Stimulated activated effector memory CD8-positive, alpha-beta T cell treated with anti-CD3 and anti-CD28 coated beads, Interleukin-12 subunit alpha, Interleukin-12 subunit beta, amount 100 ng/mL, for 72 hours (primary cell): ENCODE results near the gene CSTB.

Experiments
- ATAC-seq: fragments of 150-1000 bp; cut with Tn5 transposase; 2 replicates; pipeline ENCODE4 v1.10.0; 2021
- DNase-seq, 2 donors: peaks; one replicate each; pipeline ENCODE4 v3.0.0; 2021 to 2022; ENCODE audit warnings: low spot score in 2 of 2
- H3K27ac Mint-ChIP-seq: one replicate; pipeline ENCODE4 v1.8.0; 2022; ENCODE audit warnings: mild to moderate bottlenecking, mixed read lengths
- H3K36me3 Mint-ChIP-seq: one replicate; pipeline ENCODE4 v1.8.0; 2022; ENCODE audit warnings: mild to moderate bottlenecking, mixed read lengths
- H3K4me1 Mint-ChIP-seq: one replicate; pipeline ENCODE4 v1.8.0; 2022; ENCODE audit warnings: mixed read lengths
- H3K4me3 Mint-ChIP-seq: one replicate; pipeline ENCODE4 v1.8.0; 2022; ENCODE audit warnings: mild to moderate bottlenecking, mixed read lengths
- H3K9me3 Mint-ChIP-seq: one replicate; pipeline ENCODE4 v1.8.0; 2022; ENCODE audit warnings: mixed read lengths

CSTB gene

DNA sequence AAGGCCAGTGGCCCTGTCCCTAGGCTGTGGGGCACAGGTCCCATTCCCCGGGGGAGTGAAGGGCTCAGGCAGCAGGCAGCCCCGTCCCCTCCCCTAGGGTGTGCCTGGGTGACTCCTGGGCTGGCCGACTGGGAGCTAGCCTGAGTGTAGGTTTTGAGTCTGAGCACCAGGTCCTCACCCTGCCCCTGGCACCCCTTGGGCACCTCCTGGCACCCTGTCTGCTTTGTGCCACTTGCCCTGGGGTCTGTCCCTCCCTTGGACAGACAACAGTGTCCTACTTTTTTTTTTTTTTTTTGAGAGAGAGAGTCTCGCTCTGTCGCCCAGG is 37.5 kb upstream of the CSTB start:
- ATAC-seq = no peak
- H3K4me3 Mint-ChIP-seq = no peak overlapping the region

DNA sequence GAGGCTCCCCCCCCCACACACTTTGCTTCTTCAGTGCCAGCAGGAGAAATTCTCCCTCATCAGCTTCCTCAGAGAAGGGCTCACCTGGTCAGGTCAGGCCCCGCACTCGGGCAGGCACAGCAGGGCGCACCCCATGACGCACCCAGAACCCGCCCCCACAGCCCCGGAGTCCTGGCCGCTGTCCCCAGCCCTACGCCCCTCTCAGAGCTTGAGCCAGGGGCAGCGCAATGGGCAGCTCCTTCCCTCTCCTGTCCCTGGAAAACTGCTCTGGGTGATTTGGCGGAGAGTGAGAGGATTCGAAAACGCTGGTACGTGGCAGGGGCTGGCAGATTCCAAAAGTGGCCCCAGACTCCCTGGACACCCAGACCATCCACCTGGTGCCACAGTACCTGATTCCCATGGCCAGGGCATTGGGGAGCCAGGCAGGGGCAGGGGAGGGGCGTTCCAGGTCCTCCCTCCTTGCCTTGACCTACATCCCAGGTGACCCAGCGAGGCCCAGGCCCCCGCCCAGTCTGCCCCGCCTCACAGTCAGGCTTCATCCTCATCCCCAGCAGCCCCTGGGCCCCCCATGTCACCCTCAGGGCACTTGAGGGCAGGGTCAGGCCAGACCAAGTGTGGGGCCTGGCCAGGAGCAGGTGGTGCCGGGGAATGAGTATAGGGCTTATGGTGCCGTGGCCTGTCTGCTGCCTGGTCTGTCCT is 37.0 kb upstream of the CSTB start:
- ATAC-seq (no peak), DNase-seq (no peak)
- Mint-ChIP-seq H3K9me3 (no peaks in the 10 kb centered on the region), H3K4me3 (no peak overlapping the region), H3K27ac (no peak overlapping the region), H3K36me3 (peaks cover 6% of the 10 kb centered on the region), H3K4me1 (peaks cover 21% of the 10 kb centered on the region)

More for the DNA sequence above, 37.5 kb upstream of the CSTB start:
- no peak overlapping the region for H3K27ac Mint-ChIP-seq
- no peak for DNase-seq
- peaks cover under 1% of the 10 kb centered on the region for H3K9me3 Mint-ChIP-seq
- peaks cover 21% of the 10 kb centered on the region for H3K4me1 Mint-ChIP-seq
- H3K36me3 Mint-ChIP-seq = peaks cover 6% of the 10 kb centered on the region

DNA sequence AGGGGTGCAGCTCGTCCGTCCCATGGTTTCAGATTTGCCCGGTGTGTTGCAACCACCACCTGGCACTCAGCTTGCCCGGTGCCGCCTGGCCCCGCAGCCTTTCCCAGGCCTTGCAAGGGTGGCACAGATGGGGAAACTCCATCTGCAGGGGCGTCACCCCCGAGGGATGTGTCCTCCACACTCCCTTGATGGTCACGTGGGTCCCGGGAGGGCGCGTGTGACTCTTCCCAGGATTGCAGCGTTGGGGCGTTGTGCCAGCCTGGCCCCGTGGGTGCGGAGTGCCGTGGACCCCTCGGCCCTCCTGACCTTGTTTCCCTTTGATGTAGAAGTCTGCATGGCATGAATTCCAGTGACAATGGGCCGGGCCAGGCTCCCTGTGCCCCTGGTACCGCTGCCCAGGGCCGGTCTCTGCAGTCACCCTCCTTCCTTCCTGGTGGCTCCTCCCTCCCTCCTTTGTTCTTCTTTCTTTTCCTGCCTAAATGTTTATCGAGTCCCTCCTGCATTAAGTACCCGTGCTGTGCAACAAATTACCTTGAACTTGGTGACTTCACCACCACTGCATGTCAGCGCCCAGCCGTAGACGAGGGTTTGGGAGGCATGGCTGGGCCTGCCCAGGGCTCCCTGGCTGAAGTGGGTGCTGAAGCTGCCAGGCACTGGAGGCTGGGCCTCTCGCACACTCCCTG is 36.2 kb upstream of the CSTB start:
- Mint-ChIP-seq H3K36me3 (peaks cover 6% of the 10 kb centered on the region), H3K4me3 (no peak overlapping the region), H3K9me3 (no peaks in the 10 kb centered on the region), H3K4me1 (peaks cover 21% of the 10 kb centered on the region), H3K27ac (no peak overlapping the region)
- no peak for DNase-seq
- no peak for ATAC-seq

DNA sequence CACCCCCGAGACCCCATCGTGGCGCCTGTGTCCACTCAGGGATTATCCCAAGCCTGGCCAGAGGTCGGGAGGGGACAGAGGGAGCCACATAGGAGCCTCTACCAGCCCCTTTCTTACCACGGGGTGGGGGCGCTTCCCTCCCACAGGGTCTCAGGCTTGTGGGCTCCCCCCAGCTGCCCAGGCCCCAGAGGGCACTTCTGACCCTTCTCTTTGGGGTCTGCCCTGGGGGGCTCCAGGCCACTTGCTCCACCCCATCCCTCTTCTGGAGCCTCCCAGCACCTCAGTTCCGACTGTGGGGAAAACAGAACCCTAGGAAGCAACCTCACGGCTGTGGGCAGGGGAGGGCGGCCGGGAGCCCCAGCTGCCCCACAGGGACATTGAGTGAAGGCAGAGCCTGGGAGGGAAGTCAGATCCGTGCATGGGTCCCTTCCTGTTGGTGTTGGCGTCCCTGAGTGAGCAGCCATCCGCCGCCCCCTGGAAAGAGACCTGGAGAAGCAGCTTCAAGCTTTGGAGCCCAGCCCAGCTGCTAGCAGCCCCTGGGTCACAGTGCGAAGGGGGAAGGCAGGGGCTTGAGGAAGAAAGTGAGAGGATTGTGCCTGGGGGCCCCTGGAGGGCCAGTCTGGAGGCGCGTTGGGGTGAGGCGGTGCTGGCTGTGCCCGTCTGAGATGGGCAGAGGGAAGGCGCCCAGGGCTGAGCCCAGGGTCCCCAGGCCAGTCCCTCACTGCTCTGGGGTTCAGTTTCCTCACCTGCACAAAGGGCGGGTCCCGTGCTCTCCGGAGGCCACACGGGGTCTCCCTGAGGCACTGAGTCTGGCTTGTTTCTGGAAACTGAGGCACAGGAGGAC is 35.4 kb upstream of the CSTB start:
- no peak for ATAC-seq
- DNase-seq = no peak
- Mint-ChIP-seq H3K27ac (peak overlapping the region; percentile 81), H3K4me3 (no peak overlapping the region), H3K4me1 (peaks cover 21% of the 10 kb centered on the region), H3K36me3 (peaks cover 6% of the 10 kb centered on the region), H3K9me3 (no peaks in the 10 kb centered on the region)

DNA sequence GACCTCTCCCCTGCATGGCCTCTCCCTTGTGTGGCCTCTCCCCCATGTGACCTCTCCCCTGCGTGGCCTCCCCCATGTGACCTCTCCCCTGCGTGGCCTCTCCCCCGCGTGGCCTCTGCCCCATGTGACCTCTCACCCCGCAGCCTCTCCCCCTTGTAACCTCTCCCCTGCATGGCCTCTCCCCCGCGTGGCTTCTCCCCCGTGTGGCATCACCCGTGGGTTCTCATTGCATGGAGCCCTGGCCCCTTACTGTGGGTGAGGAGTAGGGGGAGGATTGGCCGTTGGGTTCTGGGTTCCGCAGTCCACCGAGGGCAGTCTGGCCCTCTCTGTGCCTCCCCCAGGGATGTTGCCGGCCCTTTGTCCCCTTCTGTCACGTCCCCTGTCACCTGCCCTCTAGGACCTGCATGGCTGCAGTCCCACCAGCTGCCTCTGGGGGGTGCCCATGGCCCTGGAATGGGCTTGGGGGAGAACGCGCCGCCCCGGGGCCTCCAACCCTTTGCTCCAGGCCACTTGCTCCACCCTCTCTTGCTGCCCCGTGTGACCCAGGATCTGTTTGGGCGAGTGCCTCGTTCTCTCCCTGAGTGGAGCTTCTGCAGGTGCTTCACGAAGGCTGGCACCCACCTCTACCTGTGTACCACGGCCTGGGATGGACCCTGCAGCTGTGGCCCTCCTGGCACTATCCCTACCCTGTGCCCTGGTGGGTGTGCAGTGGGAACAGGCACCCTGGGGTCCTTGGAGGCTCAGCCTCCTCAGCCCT is 34.6 kb upstream of the CSTB start:
- peaks cover 21% of the 10 kb centered on the region for H3K4me1 Mint-ChIP-seq
- no peaks in the 10 kb centered on the region for H3K9me3 Mint-ChIP-seq
- no peak overlapping the region for H3K4me3 Mint-ChIP-seq
- peak overlapping the region; percentile 81 for H3K27ac Mint-ChIP-seq
- peak; percentile 96 to 99 for DNase-seq
- peak; percentile 87 for ATAC-seq
- H3K36me3 Mint-ChIP-seq = peaks cover 14% of the 10 kb centered on the region

DNA sequence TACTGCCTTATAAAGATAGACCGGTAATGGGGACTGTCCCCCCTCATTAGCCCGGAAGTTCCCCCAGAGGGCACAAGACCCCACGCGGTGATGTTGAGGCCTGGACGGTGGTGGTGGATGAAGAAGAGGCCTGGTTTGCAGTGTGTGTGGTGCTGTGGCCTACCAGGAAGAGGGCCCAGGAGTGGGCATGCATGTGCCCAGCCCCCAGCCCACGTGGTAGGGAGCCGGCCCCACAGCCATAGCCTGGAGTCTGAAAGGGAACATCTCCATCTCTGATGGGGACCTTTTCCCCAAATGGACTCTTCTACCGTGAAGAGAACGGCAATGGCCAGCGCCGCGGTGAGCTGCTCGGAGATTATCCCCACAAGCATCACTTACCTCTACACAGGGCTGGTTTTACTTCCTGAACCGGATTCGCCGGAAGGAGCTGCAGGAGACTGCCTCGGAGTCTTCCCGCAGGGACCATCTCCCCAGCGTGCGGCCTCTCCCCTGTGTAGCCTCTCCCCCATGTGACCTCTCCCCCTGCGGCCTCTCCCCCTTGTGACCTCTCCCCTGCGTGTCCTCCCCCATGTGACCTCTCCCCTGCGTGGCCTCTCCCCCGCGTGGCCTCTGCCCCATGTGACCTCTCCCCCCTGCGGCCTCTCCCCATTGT is 33.9 kb upstream of the CSTB start:
- peaks cover 20% of the 10 kb centered on the region for H3K4me1 Mint-ChIP-seq
- H3K27ac Mint-ChIP-seq = no peak overlapping the region
- H3K36me3 Mint-ChIP-seq = peaks cover 20% of the 10 kb centered on the region
- ATAC-seq (no peak), DNase-seq (no peak)
- no peaks in the 10 kb centered on the region for H3K9me3 Mint-ChIP-seq
- no peak overlapping the region for H3K4me3 Mint-ChIP-seq

DNA sequence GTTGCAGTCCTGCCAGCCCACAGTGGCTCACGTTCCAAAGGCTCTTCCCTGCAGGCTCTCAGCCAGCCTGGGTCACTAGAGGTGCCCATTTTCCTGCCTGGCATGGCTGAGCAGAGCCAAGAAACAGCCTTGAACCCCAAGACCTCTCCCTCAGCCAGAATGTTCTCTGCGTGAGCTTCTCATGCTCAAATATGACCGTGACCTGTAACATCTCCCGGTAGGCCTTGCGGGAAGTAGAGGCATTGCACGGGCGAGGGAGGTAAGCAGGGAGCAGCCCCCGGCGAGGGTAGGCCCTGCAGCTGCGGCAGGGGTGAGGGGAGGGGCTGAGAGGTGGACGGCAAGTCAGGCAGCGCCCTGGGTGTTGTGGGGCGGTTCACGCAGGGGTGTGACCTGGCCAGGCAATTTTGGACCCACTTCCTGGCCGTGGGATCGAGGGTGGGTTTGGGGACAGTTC is 33.3 kb upstream of the CSTB start:
- Mint-ChIP-seq H3K4me1 (peaks cover 14% of the 10 kb centered on the region), H3K4me3 (no peak overlapping the region)

DNA sequence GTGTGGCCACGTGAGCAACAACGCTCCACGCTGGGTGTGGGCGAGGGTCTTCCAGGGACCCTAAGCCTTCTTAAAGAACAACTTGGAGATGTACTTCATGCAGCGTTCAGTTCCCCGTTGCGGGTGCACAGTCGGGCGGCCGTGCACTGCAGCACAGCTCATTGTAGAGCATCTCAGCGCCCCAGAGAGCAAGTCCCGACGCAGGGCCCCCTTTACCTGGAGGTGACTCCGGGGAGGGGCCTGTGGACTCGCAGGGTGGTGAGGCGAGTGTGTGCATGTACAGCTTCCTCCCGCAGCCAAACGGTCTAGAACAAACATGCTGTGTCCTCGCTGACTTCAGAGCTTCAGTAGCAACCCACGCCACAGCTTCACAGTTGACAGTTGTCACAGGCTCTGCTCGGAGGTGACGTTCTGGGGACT is 32.7 kb upstream of the CSTB start:
- DNase-seq (no peak), ATAC-seq (no peak)
- Mint-ChIP-seq H3K4me3 (no peak overlapping the region), H3K27ac (peak overlapping the region; percentile 20), H3K4me1 (peaks cover 14% of the 10 kb centered on the region), H3K9me3 (no peaks in the 10 kb centered on the region), H3K36me3 (peaks cover 25% of the 10 kb centered on the region)

More for the DNA sequence above, 33.3 kb upstream of the CSTB start:
- ATAC-seq = no peak
- Mint-ChIP-seq H3K36me3 (peaks cover 21% of the 10 kb centered on the region), H3K9me3 (no peaks in the 10 kb centered on the region), H3K27ac (no peak overlapping the region)
- DNase-seq = no peak

DNA sequence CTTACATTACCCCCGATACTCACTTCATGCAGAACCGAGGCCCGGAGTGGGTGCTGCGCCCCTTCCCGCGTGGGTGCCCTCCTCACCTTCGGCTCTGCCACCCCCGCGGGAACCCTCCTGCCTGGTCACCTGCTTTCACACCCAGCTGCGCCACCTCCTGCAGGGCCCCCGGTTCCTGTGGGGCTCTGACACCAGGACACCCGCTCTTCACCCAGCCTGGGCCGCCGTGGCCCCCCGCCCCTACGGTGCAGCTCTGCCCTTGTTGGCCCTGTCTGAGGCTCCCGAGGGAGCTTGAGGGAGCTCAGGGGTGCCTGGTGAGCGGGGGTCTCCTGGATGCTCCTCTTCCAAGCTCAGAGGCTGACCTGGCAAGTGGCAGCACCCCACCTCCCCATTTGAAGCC is 32.3 kb upstream of the CSTB start:
- Mint-ChIP-seq H3K4me3 (no peak overlapping the region), H3K4me1 (peaks cover 14% of the 10 kb centered on the region), H3K27ac (peak overlapping the region; percentile 20), H3K9me3 (no peaks in the 10 kb centered on the region), H3K36me3 (peaks cover 30% of the 10 kb centered on the region)
- DNase-seq (no peak), ATAC-seq (no peak)

DNA sequence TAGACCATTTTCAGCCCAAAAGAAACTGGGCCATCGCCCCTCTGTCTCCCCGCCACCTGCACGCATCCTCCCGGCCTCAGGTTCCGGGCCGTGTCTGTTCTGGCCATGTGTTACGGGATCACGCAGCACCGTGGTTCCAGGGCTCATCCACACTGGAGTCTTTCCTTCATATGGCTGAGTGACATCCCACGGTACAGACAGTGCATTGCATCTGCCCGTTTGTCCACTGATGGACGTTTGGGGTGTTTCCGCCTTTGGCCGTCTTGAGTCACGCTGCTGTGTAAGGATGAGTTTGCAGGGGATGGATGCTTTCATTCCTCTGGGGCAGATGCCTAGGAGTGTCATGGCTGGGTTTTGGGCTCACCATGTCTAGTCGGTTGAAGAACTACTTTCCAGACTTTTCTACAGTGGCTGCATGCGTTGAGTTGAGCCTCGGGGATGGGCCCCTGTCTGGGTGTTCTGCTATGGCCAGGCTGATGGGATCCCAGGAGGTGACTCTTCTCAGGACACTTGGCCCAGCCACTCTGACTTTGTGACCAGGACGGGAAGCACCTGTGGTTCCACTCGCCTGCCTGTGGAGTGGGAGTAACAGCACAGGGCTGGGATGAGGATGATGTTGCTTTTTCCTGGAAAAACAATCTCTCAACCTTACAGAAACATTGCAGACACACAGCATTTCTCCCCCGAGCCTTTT is 30.1 kb upstream of the CSTB start:
- Mint-ChIP-seq H3K4me3 (no peak overlapping the region), H3K36me3 (peaks cover 52% of the 10 kb centered on the region), H3K27ac (no peak overlapping the region), H3K9me3 (no peaks in the 10 kb centered on the region), H3K4me1 (peaks cover 8% of the 10 kb centered on the region)
- DNase-seq (no peak), ATAC-seq (no peak)

DNA sequence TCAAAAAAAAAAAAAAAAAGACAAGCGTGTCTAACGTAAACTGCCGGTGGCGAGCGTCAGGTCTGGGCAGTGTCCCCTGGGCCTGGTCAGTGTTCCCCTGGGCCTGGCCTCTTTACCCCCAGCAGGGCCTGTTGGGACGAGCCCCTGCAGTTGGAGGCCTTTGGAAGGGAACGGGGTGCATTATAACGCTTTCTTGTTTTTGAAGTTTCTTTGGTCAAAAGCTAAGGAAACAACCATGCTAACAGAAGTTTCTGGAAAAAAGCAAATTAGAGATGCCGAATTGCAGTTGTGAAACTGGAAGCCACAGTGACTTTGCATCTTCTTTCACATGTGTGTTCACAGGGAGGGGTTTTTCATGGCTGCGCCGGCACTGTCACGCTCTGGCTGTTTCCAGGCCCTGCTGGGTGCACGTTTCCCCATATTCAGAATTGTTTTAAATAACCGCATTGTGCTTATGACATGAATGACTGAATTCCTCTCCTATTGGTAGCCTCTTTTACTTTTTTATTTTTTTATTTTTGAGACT is 29.2 kb upstream of the CSTB start:
- Mint-ChIP-seq H3K4me3 (no peak overlapping the region), H3K9me3 (no peaks in the 10 kb centered on the region), H3K4me1 (no peaks in the 10 kb centered on the region), H3K27ac (no peak overlapping the region), H3K36me3 (peaks cover 60% of the 10 kb centered on the region)
- DNase-seq (no peak), ATAC-seq (no peak)

DNA sequence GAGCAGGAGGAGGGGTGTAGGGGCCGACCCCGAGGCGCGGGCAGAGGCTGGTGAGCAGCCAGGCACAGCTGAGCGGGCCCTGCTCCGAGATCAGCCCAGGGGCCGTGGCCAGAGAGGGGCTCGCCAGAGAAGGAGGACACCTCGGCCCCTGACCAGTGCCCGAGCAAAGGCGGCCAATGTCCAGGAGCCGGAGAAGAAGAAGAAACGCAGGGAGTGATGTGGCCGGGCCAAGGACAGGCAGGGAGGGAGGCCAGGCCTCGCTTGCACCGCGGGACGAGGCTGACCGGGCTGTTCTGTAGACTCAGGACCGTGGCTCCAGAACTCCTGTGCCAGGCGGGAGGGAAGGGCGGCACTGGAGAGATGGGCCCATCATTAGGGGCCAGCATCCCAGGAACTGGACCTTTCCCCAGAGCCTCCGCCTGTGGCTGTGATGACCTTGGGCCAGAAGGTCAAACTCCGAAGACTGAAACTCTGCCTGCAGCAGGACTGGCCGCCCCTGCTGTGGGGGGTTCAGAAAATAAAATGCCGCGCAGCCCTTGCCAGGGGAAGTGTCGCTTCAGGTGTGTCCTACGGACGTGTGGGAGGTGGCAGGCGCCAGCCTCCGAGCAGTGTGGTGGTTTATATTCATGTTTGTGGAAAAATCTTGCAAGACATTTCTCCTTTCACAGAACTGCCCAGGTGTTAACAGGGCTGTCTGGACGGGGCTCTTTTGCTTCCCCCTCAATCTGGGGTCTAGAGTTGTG is 27.6 kb upstream of the CSTB start:
- no peak for ATAC-seq
- no peaks in the 10 kb centered on the region for H3K9me3 Mint-ChIP-seq
- H3K4me1 Mint-ChIP-seq = no peaks in the 10 kb centered on the region
- no peak for DNase-seq
- H3K4me3 Mint-ChIP-seq = no peak overlapping the region
- H3K27ac Mint-ChIP-seq = peak overlapping the region; percentile 63
- peaks cover 76% of the 10 kb centered on the region for H3K36me3 Mint-ChIP-seq

DNA sequence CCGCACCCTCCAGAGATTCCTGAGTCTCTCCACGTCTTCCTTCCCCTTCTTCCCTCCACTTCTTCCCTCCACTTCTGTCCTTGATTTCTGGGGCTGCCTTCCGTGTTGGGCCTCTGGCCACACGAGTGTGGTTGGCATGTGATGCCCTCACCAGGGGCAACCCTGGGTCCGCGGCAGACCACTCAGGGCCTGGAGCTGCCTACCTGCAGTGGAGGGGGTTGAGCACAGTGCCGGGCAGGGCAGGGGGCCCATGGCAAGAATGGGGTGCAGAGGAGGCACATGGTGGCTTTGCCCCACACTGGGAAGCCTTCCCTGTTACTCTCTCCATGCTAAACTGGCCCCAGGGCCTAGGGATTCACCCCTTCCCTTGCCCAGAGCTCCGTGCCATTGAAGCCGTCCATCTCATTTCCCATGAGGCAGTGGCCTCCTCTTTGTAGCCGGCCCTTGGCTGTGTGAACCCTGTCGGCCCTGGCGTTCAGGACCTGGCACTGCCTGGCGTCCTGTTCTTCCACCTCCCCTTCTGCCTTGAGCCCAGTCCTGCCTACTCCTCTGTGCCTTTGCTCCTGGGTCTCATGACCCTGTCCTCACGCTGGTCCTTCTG is 26.7 kb upstream of the CSTB start:
- Mint-ChIP-seq H3K36me3 (peaks cover 85% of the 10 kb centered on the region), H3K4me3 (no peak overlapping the region), H3K27ac (peak overlapping the region; percentile 63), H3K9me3 (no peaks in the 10 kb centered on the region), H3K4me1 (peaks cover 5% of the 10 kb centered on the region)
- ATAC-seq (no peak), DNase-seq (no peak)
